ENCODE data around the gene NQO1.

The NQO1 gene

DNA sequence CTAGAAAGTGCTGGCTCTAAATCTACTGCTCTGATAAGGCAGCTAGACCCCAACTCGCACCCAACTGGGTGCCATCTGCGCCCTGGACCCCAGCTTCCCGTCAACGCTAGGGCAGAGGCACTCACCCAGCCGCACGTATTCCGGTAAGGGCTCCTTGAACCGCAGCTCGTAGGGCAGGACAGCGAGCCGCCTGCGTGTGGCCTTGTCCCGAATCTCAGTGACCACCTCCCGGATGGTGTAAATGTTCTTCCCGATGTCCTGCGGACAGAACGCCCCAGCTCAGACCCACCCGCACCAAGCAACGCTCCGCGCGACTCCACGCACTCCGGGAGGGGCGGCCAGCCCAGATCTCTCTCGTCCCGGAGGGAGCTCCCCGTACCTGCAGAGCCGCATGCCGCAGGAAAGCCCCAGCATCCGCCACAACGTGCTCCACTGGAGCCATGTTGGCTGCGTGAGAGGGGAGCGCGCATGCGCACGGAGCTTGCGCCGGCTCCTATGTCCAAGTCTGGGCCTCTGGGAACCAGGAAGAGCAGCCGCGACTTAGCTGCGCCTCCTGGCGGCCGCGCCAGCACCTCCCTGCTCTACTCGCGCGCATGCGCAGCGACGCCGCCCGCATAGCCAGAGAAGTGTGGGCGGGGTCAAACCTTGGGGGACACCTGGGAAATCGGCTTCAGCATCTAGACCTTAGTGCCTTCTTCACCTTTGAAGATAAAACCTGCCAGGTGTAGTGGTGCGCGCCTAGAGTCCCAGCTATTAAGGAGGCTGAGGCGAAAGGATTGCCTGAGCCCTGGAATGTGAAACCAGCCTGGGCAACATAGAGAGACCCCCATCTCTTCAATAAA is 28.3 kb upstream of the NQO1 start, which contains the start of gene NOB1 (continued):
- TF ChIP-seq, protein P1, sequence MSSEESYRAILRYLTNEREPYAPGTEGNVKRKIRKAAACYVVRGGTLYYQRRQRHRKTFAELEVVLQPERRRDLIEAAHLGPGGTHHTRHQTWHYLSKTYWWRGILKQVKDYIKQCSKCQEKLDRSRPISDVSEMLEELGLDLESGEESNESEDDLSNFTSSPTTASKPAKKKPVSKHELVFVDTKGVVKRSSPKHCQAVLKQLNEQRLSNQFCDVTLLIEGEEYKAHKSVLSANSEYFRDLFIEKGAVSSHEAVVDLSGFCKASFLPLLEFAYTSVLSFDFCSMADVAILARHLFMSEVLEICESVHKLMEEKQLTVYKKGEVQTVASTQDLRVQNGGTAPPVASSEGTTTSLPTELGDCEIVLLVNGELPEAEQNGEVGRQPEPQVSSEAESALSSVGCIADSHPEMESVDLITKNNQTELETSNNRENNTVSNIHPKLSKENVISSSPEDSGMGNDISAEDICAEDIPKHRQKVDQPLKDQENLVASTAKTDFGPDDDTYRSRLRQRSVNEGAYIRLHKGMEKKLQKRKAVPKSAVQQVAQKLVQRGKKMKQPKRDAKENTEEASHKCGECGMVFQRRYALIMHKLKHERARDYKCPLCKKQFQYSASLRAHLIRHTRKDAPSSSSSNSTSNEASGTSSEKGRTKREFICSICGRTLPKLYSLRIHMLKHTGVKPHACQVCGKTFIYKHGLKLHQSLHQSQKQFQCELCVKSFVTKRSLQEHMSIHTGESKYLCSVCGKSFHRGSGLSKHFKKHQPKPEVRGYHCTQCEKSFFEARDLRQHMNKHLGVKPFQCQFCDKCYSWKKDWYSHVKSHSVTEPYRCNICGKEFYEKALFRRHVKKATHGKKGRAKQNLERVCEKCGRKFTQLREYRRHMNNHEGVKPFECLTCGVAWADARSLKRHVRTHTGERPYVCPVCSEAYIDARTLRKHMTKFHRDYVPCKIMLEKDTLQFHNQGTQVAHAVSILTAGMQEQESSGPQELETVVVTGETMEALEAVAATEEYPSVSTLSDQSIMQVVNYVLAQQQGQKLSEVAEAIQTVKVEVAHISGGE (tag by site-specific recombination; conservative IDR thresholded peaks at IDR 0.05; ENCODE audit: low read depth), result no peak; the same call in 1 of the 2 replicates
- TF ChIP-seq ZNF19 (tag by site-specific recombination; IDR thresholded peaks at IDR 0.05; ENCODE audit: low read depth) (no peak), ZFP3 (tag by site-specific recombination; IDR thresholded peaks at IDR 0.05; ENCODE audit: low read depth) (no peak), KLF7 (tag by site-specific recombination; IDR thresholded peaks at IDR 0.05; ENCODE audit: borderline replicate concordance) (no peak), ZNF169 (tag by site-specific recombination; IDR thresholded peaks at IDR 0.05) (no peak), ZNF843 (tag by site-specific recombination; IDR thresholded peaks at IDR 0.05) (no peak; the same call in 1 of the 2 replicates), ZNF623 (tag by site-specific recombination; IDR thresholded peaks at IDR 0.05) (no peak), MEIS1 (CRISPR knock-in tag; IDR thresholded peaks at IDR 0.05; ENCODE audit: borderline replicate concordance) (no peak), REPIN1 (tag by site-specific recombination; IDR thresholded peaks at IDR 0.05; ENCODE audit: low read depth) (0 out of 2 replicates have a peak, but pooled peaks have one; percentile 59), ZBTB8A (tag by site-specific recombination; IDR thresholded peaks at IDR 0.05) (no peak), TRIM28 (IDR thresholded peaks at IDR 0.05; ENCODE audit: borderline replicate concordance, low read length) (no peak), ZNF596 (tag by site-specific recombination; IDR thresholded peaks at IDR 0.05) (no peak), ZNF426 (tag by site-specific recombination; IDR thresholded peaks at IDR 0.05) (no peak), ZNF670 (tag by site-specific recombination; IDR thresholded peaks at IDR 0.05; ENCODE audit: low read depth) (no peak), ZNF23 (tag by site-specific recombination; IDR thresholded peaks at IDR 0.05; ENCODE audit: borderline replicate concordance) (no peak), GLIS1 (tag by site-specific recombination; IDR thresholded peaks at IDR 0.05) (0 out of 2 replicates have a peak, but pooled peaks have one; percentile 27), ZNF830 (tag by site-specific recombination; IDR thresholded peaks at IDR 0.05; ENCODE audit: low read depth) (no peak), ZNF133 (tag by site-specific recombination; IDR thresholded peaks at IDR 0.05) (peak; percentile 19; the same call in 1 of the 2 replicates), ZNF302 (tag by site-specific recombination; IDR thresholded peaks at IDR 0.05; ENCODE audit: low read depth) (no peak), ZNF341 (tag by site-specific recombination; IDR thresholded peaks at IDR 0.05; ENCODE audit: low read depth) (no peak), ZNF280C (tag by site-specific recombination; IDR thresholded peaks at IDR 0.05) (no peak), YY1 (tag by site-specific recombination; IDR thresholded peaks at IDR 0.05) (peak; percentile 76), ZNF2 (tag by site-specific recombination; IDR thresholded peaks at IDR 0.05) (peak; percentile 84; the same call in 1 of the 2 replicates), ZNF155 (tag by site-specific recombination; IDR thresholded peaks at IDR 0.05) (no peak), ZNF629 (tag by site-specific recombination; IDR thresholded peaks at IDR 0.05) (no peak)
- TF ChIP-seq, protein P2, sequence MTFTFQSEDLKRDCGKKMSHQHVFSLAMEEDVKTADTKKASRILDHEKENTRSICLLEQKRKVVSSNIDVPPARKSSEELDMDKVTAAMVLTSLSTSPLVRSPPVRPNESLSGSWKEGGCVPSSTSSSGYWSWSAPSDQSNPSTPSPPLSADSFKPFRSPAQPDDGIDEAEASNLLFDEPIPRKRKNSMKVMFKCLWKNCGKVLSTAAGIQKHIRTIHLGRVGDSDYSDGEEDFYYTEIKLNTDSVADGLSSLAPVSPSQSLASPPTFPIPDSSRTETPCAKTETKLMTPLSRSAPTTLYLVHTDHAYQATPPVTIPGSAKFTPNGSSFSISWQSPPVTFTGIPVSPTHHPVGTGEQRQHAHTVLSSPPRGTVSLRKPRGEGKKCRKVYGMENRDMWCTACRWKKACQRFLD (tag by site-specific recombination; IDR thresholded peaks at IDR 0.05), result no peak
- TF ChIP-seq, protein P3, sequence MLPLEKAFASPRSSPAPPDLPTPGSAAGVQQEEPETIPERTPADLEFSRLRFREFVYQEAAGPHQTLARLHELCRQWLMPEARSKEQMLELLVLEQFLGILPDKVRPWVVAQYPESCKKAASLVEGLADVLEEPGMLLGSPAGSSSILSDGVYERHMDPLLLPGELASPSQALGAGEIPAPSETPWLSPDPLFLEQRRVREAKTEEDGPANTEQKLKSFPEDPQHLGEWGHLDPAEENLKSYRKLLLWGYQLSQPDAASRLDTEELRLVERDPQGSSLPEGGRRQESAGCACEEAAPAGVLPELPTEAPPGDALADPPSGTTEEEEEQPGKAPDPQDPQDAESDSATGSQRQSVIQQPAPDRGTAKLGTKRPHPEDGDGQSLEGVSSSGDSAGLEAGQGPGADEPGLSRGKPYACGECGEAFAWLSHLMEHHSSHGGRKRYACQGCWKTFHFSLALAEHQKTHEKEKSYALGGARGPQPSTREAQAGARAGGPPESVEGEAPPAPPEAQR (tag by site-specific recombination; IDR thresholded peaks at IDR 0.05), result no peak
- TF ChIP-seq, protein P4, sequence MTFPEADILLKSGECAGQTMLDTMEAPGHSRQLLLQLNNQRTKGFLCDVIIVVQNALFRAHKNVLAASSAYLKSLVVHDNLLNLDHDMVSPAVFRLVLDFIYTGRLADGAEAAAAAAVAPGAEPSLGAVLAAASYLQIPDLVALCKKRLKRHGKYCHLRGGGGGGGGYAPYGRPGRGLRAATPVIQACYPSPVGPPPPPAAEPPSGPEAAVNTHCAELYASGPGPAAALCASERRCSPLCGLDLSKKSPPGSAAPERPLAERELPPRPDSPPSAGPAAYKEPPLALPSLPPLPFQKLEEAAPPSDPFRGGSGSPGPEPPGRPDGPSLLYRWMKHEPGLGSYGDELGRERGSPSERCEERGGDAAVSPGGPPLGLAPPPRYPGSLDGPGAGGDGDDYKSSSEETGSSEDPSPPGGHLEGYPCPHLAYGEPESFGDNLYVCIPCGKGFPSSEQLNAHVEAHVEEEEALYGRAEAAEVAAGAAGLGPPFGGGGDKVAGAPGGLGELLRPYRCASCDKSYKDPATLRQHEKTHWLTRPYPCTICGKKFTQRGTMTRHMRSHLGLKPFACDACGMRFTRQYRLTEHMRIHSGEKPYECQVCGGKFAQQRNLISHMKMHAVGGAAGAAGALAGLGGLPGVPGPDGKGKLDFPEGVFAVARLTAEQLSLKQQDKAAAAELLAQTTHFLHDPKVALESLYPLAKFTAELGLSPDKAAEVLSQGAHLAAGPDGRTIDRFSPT (tag by site-specific recombination; IDR thresholded peaks at IDR 0.05), result no peak

Data from HEK293 (cell line).